ENCODE data around the gene MYO3B.

MYO3B gene

GRCh38 chr2:170307052-170307451 lies 129.1 kb downstream of the MYO3B start:
- DNase-seq, result no peak

- DNase-seq, result no peak
These were observed 129.8 kb downstream of the MYO3B start for GRCh38 chr2:170307555-170308351.

- no peak for DNase-seq
These were observed 133.0 kb downstream of the MYO3B start for GRCh38 chr2:170310876-170311502.

GRCh38 chr2:170313347-170313991 lies 135.5 kb downstream of the MYO3B start:
- DNase-seq, result peak; percentile 20

GRCh38 chr2:170313992-170314348 lies 136.0 kb downstream of the MYO3B start:
- no peak for DNase-seq

GRCh38 chr2:170314744-170315447 lies 136.9 kb downstream of the MYO3B start:
- no peak for DNase-seq

- DNase-seq, result no peak
These were observed 143.0 kb downstream of the MYO3B start for GRCh38 chr2:170320948-170321347.

- no peak for DNase-seq
These were observed 143.6 kb downstream of the MYO3B start for GRCh38 chr2:170321526-170321925.

- no peak for DNase-seq
These were observed 144.3 kb downstream of the MYO3B start for GRCh38 chr2:170322140-170322766.

GRCh38 chr2:170323743-170324142 lies 145.8 kb downstream of the MYO3B start:
- DNase-seq, result no peak

GRCh38 chr2:170324640-170325046 lies 146.7 kb downstream of the MYO3B start:
- peak; percentile 74 for DNase-seq

- DNase-seq, result no peak
These were observed 152.9 kb downstream of the MYO3B start for GRCh38 chr2:170330881-170331280.

GRCh38 chr2:170332676-170333402 lies 154.9 kb downstream of the MYO3B start:
- no peak for DNase-seq

GRCh38 chr2:170335351-170335750 lies 157.4 kb downstream of the MYO3B start:
- DNase-seq, result no peak

- DNase-seq, result no peak
These were observed 158.5 kb downstream of the MYO3B start for GRCh38 chr2:170336408-170336807.

GRCh38 chr2:170336916-170337315 lies 159.0 kb downstream of the MYO3B start:
- no peak for DNase-seq

- no peak for DNase-seq
These were observed 161.4 kb downstream of the MYO3B start for GRCh38 chr2:170339322-170339721.

- no peak for DNase-seq
These were observed 162.1 kb downstream of the MYO3B start for GRCh38 chr2:170339750-170340692.

- no peak for DNase-seq
These were observed 162.7 kb downstream of the MYO3B start for GRCh38 chr2:170340693-170341068.

GRCh38 chr2:170341684-170342623 lies 164.0 kb downstream of the MYO3B start:
- DNase-seq, result no peak

All from retina (tissue), 1 donor.